Spleen (tissue), 13 donors: ENCODE measurements around the gene C1QTNF2. TPM values are rescaled to one million over a fixed set of nuclear protein-coding genes. Genes with fewer than 3 reads are reported as not detected.

ENCODE experiments used
- DNase-seq: peaks from one replicate; pipeline ENCODE4 v3.0.0-alpha.2; 2020
- H3K27ac ChIP-seq, 8 donors: fragments of 200-600 bp; sonication (generic) in 7 of 8; 1 replicate in 4 of 8; 2 replicates in 4 of 8; pipeline versions ENCODE4 v1.5.0 to v1.8.0; 2016 to 2021; ENCODE audit warnings: inconsistent platforms in 4 of 8, mild to moderate bottlenecking in 4 of 8, moderate library complexity in 1 of 8
- H3K27me3 ChIP-seq, 7 donors: fragments of 200-600 bp; sonication (generic) in 6 of 7; replicated peaks in 1 of 7; 1 replicate in 4 of 7; 2 replicates in 3 of 7; pipeline versions ENCODE4 v1.5.0 to v1.8.0; 2016 to 2021; ENCODE audit warnings: inconsistent platforms in 3 of 7, mild to moderate bottlenecking in 1 of 7
- H3K36me3 ChIP-seq, 6 donors: fragments of 200-600 bp; sonication (generic) in 5 of 6; 1 replicate in 4 of 6; 2 replicates in 2 of 6; pipeline versions ENCODE4 v1.5.0 to v1.8.0; 2016 to 2021; ENCODE audit warnings: inconsistent platforms in 2 of 6
- H3K4me1 ChIP-seq, 6 donors: fragments of 200-600 bp; sonication (generic) in 5 of 6; 1 replicate in 3 of 6; 2 replicates in 3 of 6; pipeline versions ENCODE4 v1.5.0 to v1.8.0; 2016 to 2021; ENCODE audit warnings: inconsistent platforms in 3 of 6
- H3K4me3 ChIP-seq, 8 donors: fragments of 200-600 bp; sonication (generic) in 7 of 8; 1 replicate in 4 of 8; 2 replicates in 4 of 8; pipeline versions ENCODE4 v1.5.0 to v1.8.0; 2016 to 2021; ENCODE audit warnings: inconsistent platforms in 4 of 8, mild to moderate bottlenecking in 4 of 8, moderate library complexity in 2 of 8
- H3K9me3 ChIP-seq, 8 donors: fragments of 200-600 bp; sonication (generic) in 7 of 8; 1 replicate in 4 of 8; 2 replicates in 4 of 8; pipeline versions ENCODE4 v1.5.0 to v1.8.0; 2016 to 2021; ENCODE audit warnings: inconsistent platforms in 4 of 8
- POLR2A ChIP-seq, 3 donors: fragments of 450-650 bp; IDR thresholded peaks; one replicate each; pipeline ENCODE4 v1.5.1; 2017; ENCODE audit warnings: antibody characterized with exemption in 3 of 3, mild to moderate bottlenecking in 1 of 3
- POLR2AphosphoS5 ChIP-seq, 3 donors: sonication (generic); formaldehyde crosslinking; IDR thresholded peaks; one replicate each; pipeline ENCODE4 v1.5.1; 2017; ENCODE audit warnings: antibody characterized with exemption in 3 of 3
- WGBS, 5 donors: extraction: QIAGEN DNeasy Blood & Tissue Kit in 3 of 5; methylation state at CpG; one replicate each; pipeline versions ENCODE4 v1.1.5 to v1.1.7; 2013 to 2018; 5-methylcytosine and 5-hydroxymethylcytosine counted together
- intact Hi-C: fragments of 100-400 bp; cut with DNase I; formaldehyde crosslinking; loops from one replicate; pipeline ENCODE4 v1.15.0; 2023; ENCODE audit warnings: low total_unique reads
- long read RNA-seq, 2 donors: transcript quantifications; one replicate each; lab custom pipeline, GENCODE V29; 2026
- polyA plus RNA-seq, 3 donors: library from polyadenylated mRNA; stranded (reverse); fragments of 200-250 nt; gene quantifications; one replicate each; pipeline ENCODE4 v1.2.1, GENCODE V29; 2013
- total RNA-seq, 7 donors: library from RNA; depleted of rRNA in 3 of 7; stranded (reverse); fragments of >200 nt in 3 of 7; fragmentation: NEBNext Ultra II Directional in 4 of 7; extraction: Animal tissue kit (Norgen Biotek cat#: 25700) in 4 of 7; gene quantifications; one replicate each; pipeline versions ENCODE4 v1.1.0 to v1.2.1, GENCODE V29; 2016 to 2021
- TF ChIP-seq, protein P1 (sequence below), 11 experiments: fragments of 200-600 bp in 7 of 11; fragments of 450-650 bp in 4 of 11; sonication (generic) in 4 of 11; IDR thresholded peaks in 8 of 11; conservative IDR thresholded peaks in 3 of 11; 1 replicate in 7 of 11; 2 replicates in 4 of 11; pipeline versions ENCODE4 v1.4.0 to v1.8.0; 2016 to 2021; ENCODE audit warnings: antibody characterized with exemption in 11 of 11, inconsistent platforms in 4 of 11, mild to moderate bottlenecking in 1 of 11
- donor health status: healthy with polysubstance abuse.
- donor health status: DM: no; HTN: no; CAD: no; lungs with moderate emphysema.
- donor health status: DM: no; HTN: no; CAD: no.
- donor health status: Bipolar disorder and iron deficiency.
- donor health status: healthy.
- donor health status: DM: no; HTN: no; CAD: no.
- donor health status: DM: yes; HTN: yes; CAD: no.

The C1QTNF2 gene, protein sequence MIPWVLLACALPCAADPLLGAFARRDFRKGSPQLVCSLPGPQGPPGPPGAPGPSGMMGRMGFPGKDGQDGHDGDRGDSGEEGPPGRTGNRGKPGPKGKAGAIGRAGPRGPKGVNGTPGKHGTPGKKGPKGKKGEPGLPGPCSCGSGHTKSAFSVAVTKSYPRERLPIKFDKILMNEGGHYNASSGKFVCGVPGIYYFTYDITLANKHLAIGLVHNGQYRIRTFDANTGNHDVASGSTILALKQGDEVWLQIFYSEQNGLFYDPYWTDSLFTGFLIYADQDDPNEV
- total RNA-seq (under 1 TPM in 4 of 7 donors, not detected in 3; 0.16 to 0.52 (median 0.32) TPM), polyA plus RNA-seq (under 1 TPM; 0.24 to 0.36 (median 0.32) TPM)
- long read RNA-seq, donor 1, partial matches to known transcripts = 0 of 1 reads
- long read RNA-seq, donor 1, other reads (novel, unspliced or antisense) = 0 of 1 reads
- long read RNA-seq, donor 2, partial matches to known transcripts = 0 of 3 reads
- long read RNA-seq, donor 2, other reads (novel, unspliced or antisense) = 0 of 3 reads

GRCh38 chr5:160369990-160370712 lies at the start of gene C1QTNF2:
TSS of gene C1QTNF2 (minus strand) at chr5:160370626. CDS start at chr5:160355011, 15,615 bp downstream.
- H3K27ac ChIP-seq = peak within 1 kb of the TSS in 1 of 8 donors; percentile 39
- H3K36me3 ChIP-seq = no peaks in the 10 kb centered on the region
- intact Hi-C loops = no loop called here
- H3K9me3 ChIP-seq = no peaks in the 10 kb centered on the region
- DNase-seq = peak; percentile 85
- peak within 1 kb of the TSS; percentile 36 to 72 (median 45) for H3K4me3 ChIP-seq
- H3K4me1 ChIP-seq = peaks cover 0 to 16% (median 11%) of the 10 kb centered on the region in 6 donors
- TF ChIP-seq POLR2AphosphoS5 (IDR thresholded peaks at IDR 0.05) = peak in 2 of 3 donors; percentile 31 to 62
- TF ChIP-seq, protein P1, sequence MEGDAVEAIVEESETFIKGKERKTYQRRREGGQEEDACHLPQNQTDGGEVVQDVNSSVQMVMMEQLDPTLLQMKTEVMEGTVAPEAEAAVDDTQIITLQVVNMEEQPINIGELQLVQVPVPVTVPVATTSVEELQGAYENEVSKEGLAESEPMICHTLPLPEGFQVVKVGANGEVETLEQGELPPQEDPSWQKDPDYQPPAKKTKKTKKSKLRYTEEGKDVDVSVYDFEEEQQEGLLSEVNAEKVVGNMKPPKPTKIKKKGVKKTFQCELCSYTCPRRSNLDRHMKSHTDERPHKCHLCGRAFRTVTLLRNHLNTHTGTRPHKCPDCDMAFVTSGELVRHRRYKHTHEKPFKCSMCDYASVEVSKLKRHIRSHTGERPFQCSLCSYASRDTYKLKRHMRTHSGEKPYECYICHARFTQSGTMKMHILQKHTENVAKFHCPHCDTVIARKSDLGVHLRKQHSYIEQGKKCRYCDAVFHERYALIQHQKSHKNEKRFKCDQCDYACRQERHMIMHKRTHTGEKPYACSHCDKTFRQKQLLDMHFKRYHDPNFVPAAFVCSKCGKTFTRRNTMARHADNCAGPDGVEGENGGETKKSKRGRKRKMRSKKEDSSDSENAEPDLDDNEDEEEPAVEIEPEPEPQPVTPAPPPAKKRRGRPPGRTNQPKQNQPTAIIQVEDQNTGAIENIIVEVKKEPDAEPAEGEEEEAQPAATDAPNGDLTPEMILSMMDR (IDR thresholded peaks at IDR 0.05 in 8 of 11, conservative IDR thresholded peaks at IDR 0.05 in 3 of 11) = no peak
- WGBS, 5 donors = 3 to 7% (median 4%) methylated on average over 20 to 45 of the region's 45 CpGs
- H3K27me3 ChIP-seq = peaks cover 0 to 80% (median 23%) of the 10 kb centered on the region in 7 donors

- DNase-seq = no peak
- Histone ChIP-seq H3K4me3 (peak overlapping the region in 1 of 8 donors; percentile 77), H3K4me1 (peaks cover 25 to 92% (median 66%) of the 10 kb centered on the region in 6 donors), H3K27me3 (no peaks in the 10 kb centered on the region), H3K36me3 (peaks cover 0 to 10% (median 1%) of the 10 kb centered on the region in 6 donors), H3K9me3 (no peaks in the 10 kb centered on the region), H3K27ac (peak overlapping the region in 6 of 8 donors; percentile 94 to 96 (median 96))
- intact Hi-C loops = no loop called here
- TF ChIP-seq, protein P1 (IDR thresholded peaks at IDR 0.05 in 8 of 11, conservative IDR thresholded peaks at IDR 0.05 in 3 of 11) = no peak
- TF ChIP-seq POLR2A (IDR thresholded peaks at IDR 0.05) (no peak), POLR2AphosphoS5 (IDR thresholded peaks at IDR 0.05) (no peak)
Measured at GRCh38 chr5:160420331-160420610, 49.8 kb upstream of the C1QTNF2 start.

- Histone ChIP-seq H3K9me3 (no peaks in the 10 kb centered on the region), H3K4me1 (peaks cover 25 to 92% (median 67%) of the 10 kb centered on the region in 6 donors), H3K27ac (peak overlapping the region; percentile 49 to 96 (median 96)), H3K36me3 (peaks cover 0 to 16% (median 7%) of the 10 kb centered on the region in 6 donors), H3K4me3 (peak overlapping the region; percentile 52 to 94 (median 70)), H3K27me3 (no peaks in the 10 kb centered on the region)
- WGBS, 5 donors = 38 to 42% (median 41%) methylated on average over 11 of the region's 11 CpGs
- TF ChIP-seq, protein P1 (IDR thresholded peaks at IDR 0.05 in 8 of 11, conservative IDR thresholded peaks at IDR 0.05 in 3 of 11) = no peak
- TF ChIP-seq POLR2A (IDR thresholded peaks at IDR 0.05) = no peak
- no peak for TF ChIP-seq POLR2AphosphoS5 (IDR thresholded peaks at IDR 0.05)
- DNase-seq = no peak
- intact Hi-C loops = no loop called here
Measured at GRCh38 chr5:160419458-160420330, 49.3 kb upstream of the C1QTNF2 start.
